Endothelial cell of umbilical vein (primary cell): ENCODE results near the gene UPF3A. TPM values are rescaled to one million over a fixed set of nuclear protein-coding genes. Genes with fewer than 3 reads are reported as not detected.

Experiments used
- BruUV-seq: library from RNA; stranded (reverse); fragments of 400-500 nt; replicated peaks from 2 replicates; lab custom pipeline; 2021; lab: Mats Ljungman, UMichigan
- CTCF ChIA-PET: fragments of 300-600, 350-600 bp; sonication (Branson Sonifier 250); formaldehyde crosslinking; loops from one replicate; lab custom pipeline; 2021; ENCODE audit warnings: antibody characterized with exemption, inconsistent platforms; lab: Charles Lee
- POLR2A ChIA-PET: fragments of 300-600, 350-600 bp; sonication (Branson Sonifier 250); formaldehyde crosslinking; loops from one replicate; lab custom pipeline; 2021; ENCODE audit warnings: antibody characterized with exemption, inconsistent platforms; lab: Charles Lee
- DNase-seq: peaks from one replicate; pipeline ENCODE4 v3.0.0-alpha.2; 2011; ENCODE audit warnings: low read depth, low spot score
- FAIRE-seq: peaks from 2 replicates; lab custom pipeline; 2011; peaks lifted over from hg19 to GRCh38; lab: Jason Lieb, UNC
- H2AFZ ChIP-seq: 2 replicates; pipeline ENCODE4 v1.6.0; 2012; ENCODE audit warnings: low read depth, low read length, control low read depth, inconsistent platforms
- H3K27ac ChIP-seq: 2 replicates; pipeline ENCODE4 v1.5.1; 2011; ENCODE audit warnings: low read depth, mild to moderate bottlenecking, control low read depth, low read length, moderate library complexity; ENCODE audit not compliant: insufficient read depth
- H3K27me3 ChIP-seq, 2 experiments: 2 replicates each; pipeline versions ENCODE4 v1.6.0 to v1.6.1; 2011; ENCODE audit warnings: low read length in 2 of 2, mixed read lengths in 1 of 2; ENCODE audit not compliant: control insufficient read depth in 2 of 2, insufficient read depth in 2 of 2
- H3K36me3 ChIP-seq, 2 experiments: 2 replicates in 1 of 2; 3 replicates in 1 of 2; pipeline ENCODE4 v1.5.1; 2011; ENCODE audit warnings: low read length in 2 of 2, mild to moderate bottlenecking in 1 of 2, moderate library complexity in 1 of 2; ENCODE audit not compliant: control insufficient read depth in 2 of 2, insufficient read depth in 2 of 2; ENCODE audit errors: extremely low read depth in 1 of 2
- H3K4me1 ChIP-seq: 3 replicates; pipeline ENCODE4 v1.5.1; 2011; ENCODE audit warnings: mild to moderate bottlenecking, low read length; ENCODE audit not compliant: control insufficient read depth, insufficient read depth; ENCODE audit errors: extremely low read depth
- H3K4me2 ChIP-seq: 2 replicates; pipeline ENCODE4 v1.6.1; 2011; ENCODE audit warnings: low read length, control low read depth, mixed read lengths; ENCODE audit not compliant: insufficient read depth
- H3K4me3 ChIP-seq, 3 experiments: fragments of 200-600 bp in 1 of 3; sonication (generic), shearing (Covaris generic) in 1 of 3; replicated peaks in 1 of 3; 2 replicates each; pipeline ENCODE4 v1.5.1; 2011 to 2016; ENCODE audit warnings: control low read depth in 3 of 3, low read length in 3 of 3, mild to moderate bottlenecking in 2 of 3, inconsistent platforms in 1 of 3, low read depth in 1 of 3, moderate library complexity in 1 of 3; ENCODE audit not compliant: insufficient read depth in 1 of 3
- H3K79me2 ChIP-seq: 2 replicates; pipeline ENCODE4 v1.6.0; 2012; ENCODE audit warnings: low read length, inconsistent platforms; ENCODE audit not compliant: control insufficient read depth, insufficient read depth
- H3K9ac ChIP-seq: replicated peaks from 2 replicates; pipeline ENCODE3; 2011; ENCODE audit warnings: low read length, control low read depth; ENCODE audit not compliant: insufficient read depth; ENCODE audit errors: extremely low read depth
- H3K9me1 ChIP-seq: replicated peaks from 3 replicates; pipeline ENCODE4 v1.6.0; 2011; ENCODE audit warnings: mild to moderate bottlenecking, low read length; ENCODE audit not compliant: control insufficient read depth, insufficient read depth; ENCODE audit errors: extremely low read depth
- H3K9me3 ChIP-seq: replicated peaks from 2 replicates; pipeline ENCODE4 v1.5.1; 2012; ENCODE audit warnings: low read length, inconsistent platforms; ENCODE audit not compliant: control insufficient read depth, insufficient read depth
- H4K20me1 ChIP-seq: replicated peaks from 2 replicates; pipeline ENCODE3; 2011; ENCODE audit warnings: mild to moderate bottlenecking, low read length; ENCODE audit not compliant: control insufficient read depth, insufficient read depth; ENCODE audit errors: extremely low read depth
- CTCF ChIP-seq, 2 donors: IDR thresholded peaks; 1 replicate in 1 of 2; 2 replicates in 1 of 2; pipeline ENCODE4 v1.5.1; 2011; ENCODE audit warnings: low read length in 2 of 2, mild to moderate bottlenecking in 2 of 2, moderate library complexity in 2 of 2, control low read depth in 1 of 2, inconsistent platforms in 1 of 2, low read depth in 1 of 2; ENCODE audit not compliant: insufficient read depth in 1 of 2; ENCODE audit errors: extremely low read depth in 1 of 2
- EZH2 ChIP-seq: IDR thresholded peaks from 2 replicates; pipeline ENCODE4 v1.6.1; 2012; ENCODE audit warnings: borderline replicate concordance, low read depth, mild to moderate bottlenecking, moderate library complexity, low read length, inconsistent platforms; ENCODE audit not compliant: severe bottlenecking
- FOS ChIP-seq: IDR thresholded peaks from 2 replicates; pipeline ENCODE4 v1.6.1; 2011; ENCODE audit warnings: mild to moderate bottlenecking, low read length, moderate library complexity, borderline replicate concordance; ENCODE audit not compliant: insufficient read depth
- GATA2 ChIP-seq: IDR thresholded peaks from 2 replicates; pipeline ENCODE4 v1.7.0; 2011; ENCODE audit warnings: low read depth, mild to moderate bottlenecking, moderate library complexity, mixed read lengths, low read length; ENCODE audit not compliant: insufficient read length, insufficient read depth
- JUN ChIP-seq: IDR thresholded peaks from 2 replicates; pipeline ENCODE4 v1.6.1; 2011; ENCODE audit warnings: borderline replicate concordance, low read depth; ENCODE audit not compliant: insufficient read length, insufficient read depth
- MAX ChIP-seq: IDR thresholded peaks from 2 replicates; pipeline ENCODE4 v1.6.1; 2011; ENCODE audit not compliant: insufficient read depth, insufficient read length
- MYC ChIP-seq: IDR thresholded peaks from one replicate; pipeline ENCODE4 v1.6.1; 2011; ENCODE audit warnings: mild to moderate bottlenecking, low read depth, low read length
- POLR2A ChIP-seq: IDR thresholded peaks from 2 replicates; pipeline ENCODE4 v1.6.1; 2012; ENCODE audit warnings: low read depth, mild to moderate bottlenecking, control low read depth, low read length
- POLR2AphosphoS5 ChIP-seq: IDR thresholded peaks from 2 replicates; pipeline ENCODE4 v1.6.1; 2012; ENCODE audit warnings: low read depth, mild to moderate bottlenecking, control low read depth, low read length, moderate library complexity; ENCODE audit not compliant: insufficient read depth
- dilution Hi-C: fragments of 300-500 bp; cut with MboI; formaldehyde crosslinking; loops from one replicate; pipeline ENCODE4 v1.15.0; 2019; ENCODE audit warnings: low sequenced_read_pairs; ENCODE audit not compliant: extremely low pct_ligation_motif_present
- intact Hi-C: fragments of 100-400 bp; cut with micrococcal nuclease; formaldehyde crosslinking; loops from one replicate; pipeline ENCODE4 v1.10.0; 2022
- polyA plus RNA-seq, 4 experiments: library from polyadenylated mRNA; depleted of rRNA in 3 of 4; stranded (reverse) in 3 of 4; unstranded in 1 of 4; fragments of >200 nt; gene quantifications; 2 replicates each; pipeline versions ENCODE4 v1.2.1 to v1.2.3, GENCODE V29; 2011 to 2012; ENCODE audit warnings: missing spikeins in 1 of 4
- total RNA-seq: library from RNA; stranded (reverse); gene quantifications from 2 replicates; pipeline ENCODE4 v1.2.3, GENCODE V29; 2021

UPF3A gene
- total and polyA plus RNA-seq, 2 donors (not counting 3 experiments of a cell fraction or from before 2014, with no cell fraction given): 37.2 to 75.4 TPM

DNA sequence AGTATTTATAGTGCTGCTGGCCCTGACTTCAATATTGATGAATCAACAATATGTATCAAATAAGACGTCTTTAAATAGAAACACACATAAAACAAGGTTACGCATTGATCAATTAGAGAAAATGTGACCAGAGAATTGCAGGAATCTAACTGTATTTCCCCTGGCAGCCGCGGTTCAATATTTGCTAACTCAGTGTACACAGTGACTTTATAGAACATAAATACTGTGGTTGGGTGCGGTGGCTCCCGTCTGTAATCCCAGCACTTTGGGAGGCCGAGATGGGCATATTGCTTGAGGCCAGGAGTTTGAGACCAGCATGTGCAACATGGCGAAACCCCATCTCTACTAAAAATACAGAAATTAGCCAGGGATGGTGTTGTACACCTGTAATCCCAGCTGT lies 22.8 kb upstream of the UPF3A start:
- no peaks in the 10 kb centered on the region for H3K79me2 ChIP-seq
- no peak overlapping the region for H3K4me2 ChIP-seq
- FAIRE-seq (no peak), DNase-seq (no peak)
- H3K9ac ChIP-seq: no peak overlapping the region
- no peak overlapping the region for H3K4me3 ChIP-seq
- H3K36me3 ChIP-seq: peaks cover 19 to 33% of the 10 kb centered on the region in 2 experiments
- H2AFZ ChIP-seq: no peak overlapping the region
- no peaks in the 10 kb centered on the region for H3K27me3 ChIP-seq
- ChIA-PET POLR2A (no interaction called here), CTCF (no interaction called here)
- TF ChIP-seq GATA2 (no peak), MYC (no peak), JUN (no peak), POLR2AphosphoS5 (no peak)
- H4K20me1 ChIP-seq: no peaks in the 10 kb centered on the region
- no peaks in the 10 kb centered on the region for H3K9me1 ChIP-seq
- dilution Hi-C loops (no loop called here), intact Hi-C loops (no loop called here)
- no TSS peak for BruUV-seq
- H3K9me3 ChIP-seq: no peaks in the 10 kb centered on the region
- no peak overlapping the region for H3K27ac ChIP-seq
- H3K4me1 ChIP-seq: no peaks in the 10 kb centered on the region

DNA sequence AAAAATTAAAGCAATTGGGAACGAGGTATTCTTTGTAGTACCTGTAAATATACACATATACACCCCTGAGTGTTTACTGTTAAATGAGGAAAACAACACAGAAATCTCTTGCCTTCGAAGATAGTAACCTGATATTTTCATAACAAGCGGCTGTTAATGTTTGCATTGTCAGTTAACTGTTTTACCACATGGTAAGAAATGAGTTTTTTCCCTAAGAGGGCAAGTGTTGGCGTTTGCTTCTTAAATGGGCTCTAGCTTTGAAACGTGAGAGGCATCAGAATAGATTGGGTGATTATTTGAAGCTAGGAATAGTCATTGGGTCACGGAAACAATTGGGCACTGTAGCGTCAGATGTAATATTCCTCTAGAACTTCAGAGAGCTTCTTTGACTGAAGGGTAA lies 22.0 kb upstream of the UPF3A start:
- H3K36me3 ChIP-seq: peaks cover 20 to 35% of the 10 kb centered on the region in 2 experiments
- H3K27me3 ChIP-seq: no peaks in the 10 kb centered on the region
- H3K4me1 ChIP-seq: no peaks in the 10 kb centered on the region
- TF ChIP-seq FOS (no peak), POLR2A (no peak), JUN (no peak), GATA2 (no peak), CTCF (IDR thresholded peaks at IDR 0.05; ENCODE audit: extremely low read depth in 1 of 2, insufficient read depth in 1 of 2, low read depth in 1 of 2, low read length in 2 of 2) (no peak), EZH2 (no peak), POLR2AphosphoS5 (no peak), MAX (no peak), MYC (no peak)
- no TSS peak for BruUV-seq
- H3K9me3 ChIP-seq: no peaks in the 10 kb centered on the region
- FAIRE-seq (no peak), DNase-seq (no peak)
- no peak overlapping the region for H3K9ac ChIP-seq
- H3K27ac ChIP-seq: no peak overlapping the region
- H3K4me3 ChIP-seq: no peak overlapping the region
- no peaks in the 10 kb centered on the region for H3K9me1 ChIP-seq
- no peaks in the 10 kb centered on the region for H4K20me1 ChIP-seq
- intact Hi-C loops: no loop called here
- dilution Hi-C loops: no loop called here
- H3K4me2 ChIP-seq: no peak overlapping the region
- H2AFZ ChIP-seq: no peak overlapping the region
- H3K79me2 ChIP-seq: no peaks in the 10 kb centered on the region
- CTCF ChIA-PET: interaction anchor here (1.1 kb wide), 1 partner anchor 23 kb away, joined by 4 read pairs; no protein-coding TSS in a partner anchor
- POLR2A ChIA-PET: no interaction called here
